ENCODE measurements around the gene HCN3.
"Not testable (repeated sequence)": the region's sequence is repeated elsewhere in the genome, so short reads cannot be mapped to it uniquely, and the experiment has no call there.

HCN3 gene

DNA sequence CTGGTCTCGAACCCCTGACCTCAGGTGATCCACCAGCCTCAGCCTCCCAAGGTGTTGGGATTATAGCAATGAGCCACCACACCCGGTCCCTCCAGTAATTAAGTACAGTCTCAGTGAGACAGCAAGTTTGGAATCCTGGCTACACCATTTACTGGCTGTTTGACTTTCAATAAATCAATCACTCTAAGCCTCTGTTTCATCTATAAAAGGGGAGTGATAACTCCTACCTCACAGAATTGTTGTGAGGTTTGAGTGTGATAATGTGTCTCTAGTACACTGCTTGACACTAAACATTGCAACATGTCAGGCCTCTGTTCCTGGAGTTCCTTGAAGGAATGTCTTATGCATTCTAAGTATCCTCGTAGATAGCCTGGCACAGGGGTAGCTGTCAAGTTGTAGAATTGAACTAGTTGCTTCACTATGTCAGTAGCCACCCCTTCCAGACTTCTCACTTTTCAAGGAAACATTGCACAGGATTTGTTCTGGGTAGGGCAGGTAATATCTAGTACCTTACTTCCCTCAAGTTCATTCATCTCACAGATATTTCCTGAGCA, 34.4 kb upstream of the HCN3 start:
- peak overlapping the region; percentile 82 for H3K4me3 ChIP-seq (ENCODE audit: low read length, poor library complexity, severe bottlenecking)
- H3K4me1 ChIP-seq (ENCODE audit: insufficient read depth, low read length, poor library complexity, severe bottlenecking) = peaks cover 29% of the 10 kb centered on the region
- no peak overlapping the region for H2AFZ ChIP-seq (ENCODE audit: low read length)
- H3K9me2 ChIP-seq (replicated peaks; ENCODE audit: low read depth, low read length) = no peaks in the 10 kb centered on the region
- peak overlapping the region; percentile 90 for H3K4me2 ChIP-seq (ENCODE audit: low read depth, low read length, poor library complexity, severe bottlenecking)
- H3K36me3 ChIP-seq (ENCODE audit: insufficient read depth, low read length) = no peaks in the 10 kb centered on the region
- 0 out of 2 replicates have a peak, but pooled peaks cover 4% of the 10 kb centered on the region for H3F3A ChIP-seq (ENCODE audit: low read depth)
- TF ChIP-seq CTCF (conservative IDR thresholded peaks at IDR 0.05; ENCODE audit: low read length) (no peak), EZH2phosphoT487 (IDR thresholded peaks at IDR 0.05; ENCODE audit: borderline replicate concordance) (no peak)
- H3K27me3 ChIP-seq (ENCODE audit: insufficient read depth, low read length, poor library complexity, severe bottlenecking) = no peaks in the 10 kb centered on the region
- H4K20me1 ChIP-seq (ENCODE audit: insufficient read depth, low read length, poor library complexity, severe bottlenecking) = no peaks in the 10 kb centered on the region
- H3K79me2 ChIP-seq (ENCODE audit: insufficient read depth, low read length) = peaks cover 24% of the 10 kb centered on the region
- peak overlapping the region; percentile 92 for H3K9ac ChIP-seq (ENCODE audit: low read depth, low read length, poor library complexity, severe bottlenecking)
- H3K9me3 ChIP-seq (ENCODE audit: insufficient read depth, low read depth, low read length) = no peaks in the 10 kb centered on the region

DNA sequence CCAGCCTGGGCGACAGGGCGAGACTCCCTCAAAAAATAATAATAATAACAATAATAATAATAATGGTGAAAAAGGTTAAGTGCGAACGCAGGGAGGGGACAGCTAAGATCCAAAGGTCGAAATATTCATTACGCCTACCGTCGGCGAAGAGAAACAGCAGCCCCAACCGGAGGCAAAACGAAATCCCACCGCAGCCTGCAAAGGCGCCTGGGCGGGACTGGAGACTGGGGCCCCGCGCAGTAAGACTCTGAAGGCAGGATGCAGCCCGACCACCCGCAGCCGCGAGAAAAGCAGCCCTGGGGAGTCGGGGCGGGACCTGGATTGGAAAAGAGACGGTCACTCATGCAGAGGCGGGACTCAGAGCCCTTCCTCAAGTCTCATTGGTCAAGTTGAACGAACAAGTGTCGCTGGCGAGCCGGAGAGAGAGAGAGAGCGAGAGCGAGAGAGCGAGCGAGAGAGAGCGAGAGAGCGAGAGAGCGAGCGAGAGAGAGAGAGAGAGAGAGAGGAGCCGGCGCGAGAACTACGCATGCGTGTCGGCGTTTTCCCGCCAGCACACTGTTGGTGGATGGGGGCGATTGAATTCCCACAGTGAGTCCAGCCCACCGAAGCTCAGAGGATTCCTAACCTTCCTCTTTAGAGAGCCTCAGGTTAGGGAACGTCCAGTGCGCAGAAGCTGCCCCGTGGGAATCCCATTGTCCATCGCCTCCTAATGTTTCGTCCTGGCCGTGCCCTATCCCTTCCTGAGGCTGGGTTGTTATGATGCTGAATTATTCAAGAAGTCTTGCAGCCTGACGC, 32.7 kb upstream of the HCN3 start:
- Histone ChIP-seq H3K9me2 (replicated peaks; ENCODE audit: low read depth, low read length) (no peaks in the 10 kb centered on the region), H3K4me3 (ENCODE audit: low read length, poor library complexity, severe bottlenecking) (peak overlapping the region; percentile 82), H3K9ac (ENCODE audit: low read depth, low read length, poor library complexity, severe bottlenecking) (peak overlapping the region; percentile 92), H4K20me1 (ENCODE audit: insufficient read depth, low read length, poor library complexity, severe bottlenecking) (no peaks in the 10 kb centered on the region), H3F3A (ENCODE audit: low read depth) (0 out of 2 replicates have a peak, but pooled peaks cover 4% of the 10 kb centered on the region), H3K27me3 (ENCODE audit: insufficient read depth, low read length, poor library complexity, severe bottlenecking) (no peaks in the 10 kb centered on the region), H3K4me1 (ENCODE audit: insufficient read depth, low read length, poor library complexity, severe bottlenecking) (peaks cover 29% of the 10 kb centered on the region), H3K9me3 (ENCODE audit: insufficient read depth, low read depth, low read length) (no peaks in the 10 kb centered on the region), H3K79me2 (ENCODE audit: insufficient read depth, low read length) (peaks cover 24% of the 10 kb centered on the region), H2AFZ (ENCODE audit: low read length) (peak overlapping the region; percentile 94), H3K4me2 (ENCODE audit: low read depth, low read length, poor library complexity, severe bottlenecking) (peak overlapping the region; percentile 90), H3K36me3 (ENCODE audit: insufficient read depth, low read length) (no peaks in the 10 kb centered on the region)
- TF ChIP-seq CTCF (conservative IDR thresholded peaks at IDR 0.05; ENCODE audit: low read length) (peak; percentile 43), EZH2phosphoT487 (IDR thresholded peaks at IDR 0.05; ENCODE audit: borderline replicate concordance) (no peak)

DNA sequence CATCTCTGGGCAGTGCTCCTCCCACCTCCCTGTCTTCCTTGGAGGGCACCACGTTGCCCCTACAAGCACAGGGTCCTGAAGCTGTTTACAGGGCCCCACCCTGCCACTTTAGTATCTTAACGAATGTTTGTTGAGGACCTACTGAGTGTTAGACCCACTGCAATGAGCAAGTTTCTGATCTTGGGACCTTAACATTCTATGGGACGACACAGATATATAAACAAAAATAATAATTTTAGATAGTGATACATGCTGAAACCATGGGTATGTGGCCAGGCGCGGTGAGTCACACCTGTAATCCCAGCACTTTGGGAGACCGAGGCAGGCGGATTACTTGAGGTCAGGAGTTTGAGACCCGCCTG, 32.1 kb upstream of the HCN3 start:
- Histone ChIP-seq H3F3A (ENCODE audit: low read depth) (0 out of 2 replicates have a peak, but pooled peaks cover 4% of the 10 kb centered on the region), H3K79me2 (ENCODE audit: insufficient read depth, low read length) (peaks cover 24% of the 10 kb centered on the region), H3K9me2 (replicated peaks; ENCODE audit: low read depth, low read length) (no peaks in the 10 kb centered on the region), H2AFZ (ENCODE audit: low read length) (peak overlapping the region; percentile 94), H4K20me1 (ENCODE audit: insufficient read depth, low read length, poor library complexity, severe bottlenecking) (no peaks in the 10 kb centered on the region), H3K4me1 (ENCODE audit: insufficient read depth, low read length, poor library complexity, severe bottlenecking) (peaks cover 33% of the 10 kb centered on the region), H3K4me2 (ENCODE audit: low read depth, low read length, poor library complexity, severe bottlenecking) (peak overlapping the region; percentile 84), H3K36me3 (ENCODE audit: insufficient read depth, low read length) (no peaks in the 10 kb centered on the region), H3K4me3 (ENCODE audit: low read length, poor library complexity, severe bottlenecking) (peak overlapping the region; percentile 82), H3K9me3 (ENCODE audit: insufficient read depth, low read depth, low read length) (no peaks in the 10 kb centered on the region), H3K27me3 (ENCODE audit: insufficient read depth, low read length, poor library complexity, severe bottlenecking) (no peaks in the 10 kb centered on the region), H3K9ac (ENCODE audit: low read depth, low read length, poor library complexity, severe bottlenecking) (peak overlapping the region; percentile 83)
- TF ChIP-seq CTCF (conservative IDR thresholded peaks at IDR 0.05; ENCODE audit: low read length) (no peak), EZH2phosphoT487 (IDR thresholded peaks at IDR 0.05; ENCODE audit: borderline replicate concordance) (no peak)

GRCh38 chr1:155246796-155247195, 30.5 kb upstream of the HCN3 start:
- not testable (repeated sequence) for H3K4me3 ChIP-seq (ENCODE audit: low read length, poor library complexity, severe bottlenecking); H3K9ac ChIP-seq (ENCODE audit: low read depth, low read length, poor library complexity, severe bottlenecking); H3K4me2 ChIP-seq (ENCODE audit: low read depth, low read length, poor library complexity, severe bottlenecking); H3K9me2 ChIP-seq (replicated peaks; ENCODE audit: low read depth, low read length); H2AFZ ChIP-seq (ENCODE audit: low read length); H3F3A ChIP-seq (ENCODE audit: low read depth); H4K20me1 ChIP-seq (ENCODE audit: insufficient read depth, low read length, poor library complexity, severe bottlenecking); H3K9me3 ChIP-seq (ENCODE audit: insufficient read depth, low read depth, low read length); H3K27me3 ChIP-seq (ENCODE audit: insufficient read depth, low read length, poor library complexity, severe bottlenecking); H3K36me3 ChIP-seq (ENCODE audit: insufficient read depth, low read length)
- Histone ChIP-seq H3K4me1 (ENCODE audit: insufficient read depth, low read length, poor library complexity, severe bottlenecking) (peaks cover 29% of the 10 kb centered on the region), H3K79me2 (ENCODE audit: insufficient read depth, low read length) (peaks cover 22% of the 10 kb centered on the region)

Data from Loucy (cell line).